ENCODE measurements around the gene PATJ. TPM values are rescaled to one million over a fixed set of nuclear protein-coding genes. Genes with fewer than 3 reads are reported as not detected.

The PATJ gene
- total and polyA plus RNA-seq, 7 donors: 2.0 to 49.9 (median 17.1) TPM

DNA sequence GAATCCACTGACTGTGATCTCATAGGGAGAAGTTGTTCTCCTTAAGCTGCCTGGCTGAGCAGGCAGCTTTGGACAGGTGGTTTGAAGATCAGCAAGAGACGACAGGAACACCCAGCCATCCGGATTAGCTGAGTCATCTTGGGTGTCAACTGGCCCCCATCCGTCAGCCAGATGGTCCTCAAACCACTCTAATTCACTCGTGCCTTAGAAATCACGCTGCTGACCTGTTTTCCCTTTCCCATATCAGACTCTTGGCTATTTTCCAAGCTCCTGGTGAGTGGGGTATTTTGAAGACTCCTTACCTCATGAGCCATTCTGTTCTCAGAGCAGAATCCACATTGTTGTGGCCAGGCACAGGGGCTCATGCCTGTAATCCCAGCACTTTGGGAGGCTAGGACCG, 303.3 kb downstream of the PATJ start:
- no peaks in the 10 kb centered on the region for H3K9me3 ChIP-seq
- DNase-seq (peak in 1 of 2 donors; percentile 56), ATAC-seq (peak; percentile 87 to 88 (median 88))
- peaks cover 26% of the 10 kb centered on the region for H3K4me1 ChIP-seq
- no peak overlapping the region for H3K4me3 ChIP-seq
- H3K36me3 ChIP-seq (ENCODE audit: insufficient read depth in 1 of 2, low read depth in 1 of 2): no peaks in the 10 kb centered on the region
- 13 to 23% (median 15%) methylated on average over 6 of the region's 6 CpGs for WGBS, 3 donors
- TF ChIP-seq, protein P1, sequence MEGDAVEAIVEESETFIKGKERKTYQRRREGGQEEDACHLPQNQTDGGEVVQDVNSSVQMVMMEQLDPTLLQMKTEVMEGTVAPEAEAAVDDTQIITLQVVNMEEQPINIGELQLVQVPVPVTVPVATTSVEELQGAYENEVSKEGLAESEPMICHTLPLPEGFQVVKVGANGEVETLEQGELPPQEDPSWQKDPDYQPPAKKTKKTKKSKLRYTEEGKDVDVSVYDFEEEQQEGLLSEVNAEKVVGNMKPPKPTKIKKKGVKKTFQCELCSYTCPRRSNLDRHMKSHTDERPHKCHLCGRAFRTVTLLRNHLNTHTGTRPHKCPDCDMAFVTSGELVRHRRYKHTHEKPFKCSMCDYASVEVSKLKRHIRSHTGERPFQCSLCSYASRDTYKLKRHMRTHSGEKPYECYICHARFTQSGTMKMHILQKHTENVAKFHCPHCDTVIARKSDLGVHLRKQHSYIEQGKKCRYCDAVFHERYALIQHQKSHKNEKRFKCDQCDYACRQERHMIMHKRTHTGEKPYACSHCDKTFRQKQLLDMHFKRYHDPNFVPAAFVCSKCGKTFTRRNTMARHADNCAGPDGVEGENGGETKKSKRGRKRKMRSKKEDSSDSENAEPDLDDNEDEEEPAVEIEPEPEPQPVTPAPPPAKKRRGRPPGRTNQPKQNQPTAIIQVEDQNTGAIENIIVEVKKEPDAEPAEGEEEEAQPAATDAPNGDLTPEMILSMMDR (IDR thresholded peaks at IDR 0.05): no peak
- H3K27me3 ChIP-seq (ENCODE audit: insufficient read depth in 3 of 3, low read length in 2 of 3): no peaks in the 10 kb centered on the region
- peak overlapping the region; percentile 67 for H3K27ac ChIP-seq
- intact Hi-C loops (cut with DNase I): no loop called here

DNA sequence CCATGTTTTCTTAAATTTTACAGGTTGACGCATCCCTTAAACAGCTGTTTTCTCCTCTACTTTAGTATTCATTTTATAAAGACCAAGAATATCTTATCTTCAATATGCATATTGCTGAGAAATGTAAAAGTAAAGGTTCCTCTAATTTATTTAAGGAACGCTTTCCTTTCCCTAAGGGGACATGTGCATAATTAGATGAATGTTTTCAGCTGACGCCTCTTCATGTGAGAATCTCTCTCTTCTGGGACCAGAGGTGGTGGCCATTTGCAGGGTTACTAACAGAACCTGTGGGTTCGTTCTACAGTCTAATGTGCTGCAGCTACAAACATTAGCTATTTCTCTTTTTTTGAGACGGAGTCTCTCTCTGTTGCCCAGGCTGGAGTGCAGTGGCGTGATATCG, 304.6 kb downstream of the PATJ start:
- ATAC-seq (no peak), DNase-seq (no peak)
- TF ChIP-seq, protein P1 (IDR thresholded peaks at IDR 0.05): no peak
- H3K27me3 ChIP-seq (ENCODE audit: insufficient read depth in 3 of 3, low read length in 2 of 3): no peaks in the 10 kb centered on the region
- peaks cover 26% of the 10 kb centered on the region for H3K4me1 ChIP-seq
- peak overlapping the region; percentile 67 for H3K27ac ChIP-seq
- no peaks in the 10 kb centered on the region for H3K9me3 ChIP-seq
- H3K4me3 ChIP-seq: no peak overlapping the region
- WGBS, 3 donors: 98 to 99% (median 98%) methylated on average over 7 of the region's 7 CpGs
- H3K36me3 ChIP-seq (ENCODE audit: insufficient read depth in 1 of 2, low read depth in 1 of 2): no peaks in the 10 kb centered on the region
- intact Hi-C loops (cut with DNase I): no loop called here

DNA sequence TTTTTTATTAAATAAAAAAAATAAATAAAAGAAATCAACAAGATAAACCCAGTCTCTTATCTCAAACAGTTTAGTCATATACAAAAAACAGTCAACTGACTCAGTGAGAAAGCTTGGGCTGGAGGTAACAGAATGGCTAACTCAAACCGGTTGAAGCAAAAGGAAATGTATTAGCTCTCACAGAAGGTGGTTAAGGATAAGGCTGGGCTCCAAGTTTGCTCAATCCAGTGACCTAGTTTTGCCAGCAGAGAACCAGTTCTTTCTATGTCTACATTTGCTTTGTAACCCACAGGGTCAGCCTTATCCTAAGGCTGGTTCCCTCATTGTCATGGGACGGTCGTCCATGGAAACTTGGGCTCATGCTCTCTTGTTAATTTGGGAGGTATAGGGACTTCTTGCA, 307.9 kb downstream of the PATJ start:
- Histone ChIP-seq H3K27me3 (ENCODE audit: insufficient read depth in 3 of 3, low read length in 2 of 3) (no peaks in the 10 kb centered on the region), H3K27ac (peak overlapping the region; percentile 76), H3K36me3 (ENCODE audit: insufficient read depth in 1 of 2, low read depth in 1 of 2) (peaks cover 0 to 6% of the 10 kb centered on the region in 2 donors), H3K9me3 (no peaks in the 10 kb centered on the region), H3K4me1 (peaks cover 28% of the 10 kb centered on the region), H3K4me3 (no peak overlapping the region)
- intact Hi-C loops (cut with DNase I): no loop called here
- 63 to 78% (median 64%) methylated on average over 3 of the region's 3 CpGs for WGBS, 3 donors
- ATAC-seq: peak; percentile 60 to 78 (median 69)
- TF ChIP-seq, protein P1 (IDR thresholded peaks at IDR 0.05): no peak
- DNase-seq: no peak

DNA sequence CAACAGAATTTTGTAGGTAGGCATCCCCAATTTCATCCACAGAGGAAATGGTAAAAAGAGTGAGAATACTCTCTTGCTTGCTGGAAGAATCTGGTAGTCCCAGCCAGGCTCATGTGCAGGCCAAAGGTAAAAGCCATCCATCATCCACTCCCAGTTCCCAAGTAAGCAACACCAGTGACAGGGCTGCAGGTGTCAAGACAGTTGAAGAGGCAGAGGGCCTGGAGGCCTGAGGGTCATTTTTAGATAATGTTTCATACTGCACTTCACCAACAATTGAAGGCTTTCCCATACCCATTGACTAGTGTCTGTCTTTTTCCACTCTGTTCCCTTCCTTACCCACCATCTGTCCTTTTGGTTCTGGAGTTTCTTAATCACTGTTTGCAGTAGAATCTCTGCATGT, 310.7 kb downstream of the PATJ start:
- Histone ChIP-seq H3K9me3 (no peaks in the 10 kb centered on the region), H3K4me1 (peaks cover 20% of the 10 kb centered on the region), H3K27ac (peak overlapping the region; percentile 50), H3K4me3 (no peak overlapping the region), H3K27me3 (ENCODE audit: insufficient read depth in 3 of 3, low read length in 2 of 3) (no peaks in the 10 kb centered on the region), H3K36me3 (ENCODE audit: insufficient read depth in 1 of 2, low read depth in 1 of 2) (peaks cover 0 to 6% of the 10 kb centered on the region in 2 donors)
- TF ChIP-seq, protein P1 (IDR thresholded peaks at IDR 0.05): no peak
- ATAC-seq (peak in 2 of 4 donors; percentile 42 to 59), DNase-seq (no peak)
- intact Hi-C loops (cut with DNase I): no loop called here

DNA sequence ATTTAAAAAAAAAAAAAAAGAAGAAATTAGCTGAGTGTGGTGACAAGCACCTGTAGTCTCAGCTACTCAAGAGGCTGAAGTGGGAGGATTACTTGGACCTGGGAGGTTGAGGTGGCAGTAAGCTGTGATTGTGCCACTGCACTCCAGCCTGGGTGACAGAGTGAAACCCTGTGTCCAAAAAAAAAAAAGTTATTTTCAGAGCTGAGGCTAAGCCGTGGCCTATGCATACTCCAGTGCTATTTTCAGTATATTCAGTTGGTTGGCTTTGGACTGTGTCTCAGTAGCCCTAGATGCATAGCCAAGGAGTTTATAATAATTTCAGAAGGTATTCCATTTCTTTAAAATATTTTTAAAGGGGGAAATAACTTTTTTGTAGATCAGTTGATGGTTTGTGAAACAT, 311.9 kb downstream of the PATJ start:
- ATAC-seq: peak; percentile 56 to 85 (median 73)
- no peaks in the 10 kb centered on the region for H3K27me3 ChIP-seq (ENCODE audit: insufficient read depth in 3 of 3, low read length in 2 of 3)
- H3K4me1 ChIP-seq: peaks cover 20% of the 10 kb centered on the region
- intact Hi-C loops (cut with DNase I): no loop called here
- TF ChIP-seq, protein P1 (IDR thresholded peaks at IDR 0.05): no peak
- peak overlapping the region; percentile 63 for H3K27ac ChIP-seq
- H3K36me3 ChIP-seq (ENCODE audit: insufficient read depth in 1 of 2, low read depth in 1 of 2): peaks cover 0 to 6% of the 10 kb centered on the region in 2 donors
- H3K9me3 ChIP-seq: no peaks in the 10 kb centered on the region
- no peak overlapping the region for H3K4me3 ChIP-seq
- DNase-seq: no peak
- 13 to 39% (median 28%) methylated on average over 1 of the region's 1 CpG for WGBS, 3 donors

All from psoas muscle (tissue), 8 donors.